ENCODE data around the gene MAST4.

MAST4 gene

GRCh38 chr5:66952153-66952552 is 356.0 kb downstream of the MAST4 start:
- H3K36me3 ChIP-seq (ENCODE audit: control insufficient read depth, insufficient read depth, low read length), result no peaks in the 10 kb centered on the region
- H3K4me3 ChIP-seq (replicated peaks; ENCODE audit: low read depth, low read length), result no peak overlapping the region
- DNase-seq (ENCODE audit: extremely low read depth, insufficient read length), result no peak
- no peak for TF ChIP-seq CTCF (IDR thresholded peaks at IDR 0.05; ENCODE audit: insufficient read depth, low read length, poor library complexity, severe bottlenecking)
- H3K27me3 ChIP-seq (replicated peaks; ENCODE audit: control insufficient read depth, insufficient read depth, low read length), result no peaks in the 10 kb centered on the region

- no peak overlapping the region for H3K4me3 ChIP-seq (replicated peaks; ENCODE audit: low read depth, low read length)
- H3K36me3 ChIP-seq (ENCODE audit: control insufficient read depth, insufficient read depth, low read length), result no peaks in the 10 kb centered on the region
- no peaks in the 10 kb centered on the region for H3K27me3 ChIP-seq (replicated peaks; ENCODE audit: control insufficient read depth, insufficient read depth, low read length)
- no peak for DNase-seq (ENCODE audit: extremely low read depth, insufficient read length)
- TF ChIP-seq CTCF (IDR thresholded peaks at IDR 0.05; ENCODE audit: insufficient read depth, low read length, poor library complexity, severe bottlenecking), result no peak
Observed at GRCh38 chr5:66956439-66956838, 360.2 kb downstream of the MAST4 start.

- Histone ChIP-seq H3K4me3 (replicated peaks; ENCODE audit: low read depth, low read length) (no peak overlapping the region), H3K27me3 (replicated peaks; ENCODE audit: control insufficient read depth, insufficient read depth, low read length) (no peaks in the 10 kb centered on the region), H3K36me3 (ENCODE audit: control insufficient read depth, insufficient read depth, low read length) (no peaks in the 10 kb centered on the region)
- no peak for DNase-seq (ENCODE audit: extremely low read depth, insufficient read length)
- TF ChIP-seq CTCF (IDR thresholded peaks at IDR 0.05; ENCODE audit: insufficient read depth, low read length, poor library complexity, severe bottlenecking), result no peak
Observed at GRCh38 chr5:66958201-66958979, 362.2 kb downstream of the MAST4 start.

GRCh38 chr5:66958980-66959641 is 362.9 kb downstream of the MAST4 start:
- no peak for TF ChIP-seq CTCF (IDR thresholded peaks at IDR 0.05; ENCODE audit: insufficient read depth, low read length, poor library complexity, severe bottlenecking)
- no peaks in the 10 kb centered on the region for H3K36me3 ChIP-seq (ENCODE audit: control insufficient read depth, insufficient read depth, low read length)
- no peak for DNase-seq (ENCODE audit: extremely low read depth, insufficient read length)
- H3K4me3 ChIP-seq (replicated peaks; ENCODE audit: low read depth, low read length), result no peak overlapping the region
- no peaks in the 10 kb centered on the region for H3K27me3 ChIP-seq (replicated peaks; ENCODE audit: control insufficient read depth, insufficient read depth, low read length)

GRCh38 chr5:66959653-66960052 is 363.5 kb downstream of the MAST4 start:
- Histone ChIP-seq H3K36me3 (ENCODE audit: control insufficient read depth, insufficient read depth, low read length) (no peaks in the 10 kb centered on the region), H3K4me3 (replicated peaks; ENCODE audit: low read depth, low read length) (no peak overlapping the region), H3K27me3 (replicated peaks; ENCODE audit: control insufficient read depth, insufficient read depth, low read length) (no peaks in the 10 kb centered on the region)
- TF ChIP-seq CTCF (IDR thresholded peaks at IDR 0.05; ENCODE audit: insufficient read depth, low read length, poor library complexity, severe bottlenecking), result no peak
- no peak for DNase-seq (ENCODE audit: extremely low read depth, insufficient read length)

All from GM06990 (cell line).